HG02610 (cell line): ENCODE data around the gene MYBPC1.
"Not testable (repeated sequence)": the region's sequence is repeated elsewhere in the genome, so short reads cannot be mapped to it uniquely, and the experiment has no call there.

Experiments
- ATAC-seq: cut with Tn5 transposase; IDR thresholded peaks from one replicate; pipeline ENCODE4 v1.9.1; 2021; ENCODE audit warnings: mild to moderate bottlenecking, moderate library complexity; ENCODE audit not compliant: unreplicated experiment

MYBPC1 gene

DNA sequence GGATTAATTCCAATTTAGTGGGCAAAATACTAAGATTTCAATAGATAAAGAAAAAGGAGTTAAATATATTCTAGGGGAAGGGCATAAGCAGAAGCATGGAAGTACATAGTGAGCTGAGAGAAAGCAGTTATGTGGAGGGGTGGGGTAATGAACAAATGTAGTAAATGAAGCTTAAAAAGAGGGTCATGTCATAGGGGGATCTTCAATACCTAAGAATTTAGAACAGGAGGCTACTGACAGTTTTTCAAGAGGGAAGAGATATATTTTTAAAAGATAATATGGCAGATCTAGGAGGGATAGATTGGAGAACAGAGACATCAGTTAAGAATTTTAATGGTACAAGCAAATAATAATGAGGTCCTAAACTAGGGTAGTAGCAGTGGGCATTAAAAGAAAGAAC is 135.1 kb downstream of the MYBPC1 start:
- no peak for ATAC-seq

DNA sequence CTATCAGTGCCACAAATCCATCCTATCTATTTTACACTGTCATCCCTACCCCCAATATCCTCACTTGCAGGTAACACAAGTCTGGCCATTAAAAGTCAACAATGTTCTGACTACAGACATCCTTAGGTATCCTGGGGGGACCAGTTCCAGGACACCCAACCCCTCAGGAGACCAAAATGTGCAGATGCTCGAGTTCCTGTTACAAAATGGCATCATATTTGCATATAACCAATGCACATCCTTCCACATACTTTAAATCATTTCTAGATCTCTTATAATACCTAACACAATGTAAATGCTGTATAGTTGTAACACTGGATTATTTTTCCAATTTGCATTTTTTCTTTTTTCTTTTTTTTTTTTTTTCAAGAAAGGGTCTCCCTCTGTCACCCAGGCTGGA is 137.5 kb downstream of the MYBPC1 start:
- ATAC-seq: no peak

DNA sequence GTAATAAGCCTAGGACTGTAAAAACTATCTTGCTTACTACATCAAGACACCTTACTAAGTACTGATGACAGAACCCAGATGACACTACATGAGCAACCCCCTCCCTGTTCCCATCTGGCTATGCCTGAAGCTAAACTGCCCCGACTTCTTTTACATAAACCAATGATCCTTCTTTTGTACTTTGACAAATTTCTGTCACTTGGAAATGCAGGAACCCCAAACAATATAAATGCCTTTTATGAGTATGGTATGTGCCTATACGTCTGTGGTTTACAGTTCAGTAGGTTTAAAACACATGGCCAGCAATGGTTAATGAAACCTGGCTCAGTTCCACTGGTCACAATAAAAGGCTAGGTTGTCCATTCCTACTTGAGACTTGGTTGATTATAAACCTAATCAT is 138.4 kb downstream of the MYBPC1 start:
- no peak for ATAC-seq

DNA sequence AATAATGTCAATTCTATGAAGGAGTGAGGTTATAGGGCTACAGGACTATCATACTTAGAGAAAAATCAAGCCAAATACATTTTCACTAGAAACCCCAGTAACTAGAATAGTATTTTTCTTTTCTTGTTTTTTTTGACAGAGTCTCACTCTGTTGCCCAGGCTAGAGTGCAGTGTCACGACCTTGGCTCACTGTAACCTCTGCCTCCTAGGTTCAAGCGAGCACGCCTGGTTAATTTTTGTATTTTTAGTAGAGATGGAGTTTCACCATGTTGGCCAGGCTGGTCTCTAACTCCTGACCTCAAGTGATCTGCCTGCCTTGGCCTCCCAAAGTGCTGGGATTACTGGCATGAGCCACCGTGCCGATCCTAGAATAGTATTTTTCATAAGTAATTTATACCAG is 139.7 kb downstream of the MYBPC1 start:
- ATAC-seq: not testable (repeated sequence)
